Endothelial cell of umbilical vein (primary cell): ENCODE measurements around the gene SNX10. TPM values are rescaled to one million over a fixed set of nuclear protein-coding genes. Genes with fewer than 3 reads are reported as not detected.

Source experiments
- BruUV-seq: library from RNA; stranded (reverse); fragments of 400-500 nt; replicated peaks from 2 replicates; lab custom pipeline; 2021; lab: Mats Ljungman, UMichigan
- CTCF ChIA-PET: fragments of 300-600, 350-600 bp; sonication (Branson Sonifier 250); formaldehyde crosslinking; loops from one replicate; lab custom pipeline; 2021; ENCODE audit warnings: antibody characterized with exemption, inconsistent platforms; lab: Charles Lee
- POLR2A ChIA-PET: fragments of 300-600, 350-600 bp; sonication (Branson Sonifier 250); formaldehyde crosslinking; loops from one replicate; lab custom pipeline; 2021; ENCODE audit warnings: antibody characterized with exemption, inconsistent platforms; lab: Charles Lee
- DNase-seq: peaks from one replicate; pipeline ENCODE4 v3.0.0-alpha.2; 2011; ENCODE audit warnings: low read depth, low spot score
- FAIRE-seq: peaks from 2 replicates; lab custom pipeline; 2011; peaks lifted over from hg19 to GRCh38; lab: Jason Lieb, UNC
- H2AFZ ChIP-seq: 2 replicates; pipeline ENCODE4 v1.6.0; 2012; ENCODE audit warnings: low read depth, low read length, control low read depth, inconsistent platforms
- H3K27ac ChIP-seq: 2 replicates; pipeline ENCODE4 v1.5.1; 2011; ENCODE audit warnings: low read depth, mild to moderate bottlenecking, control low read depth, low read length, moderate library complexity; ENCODE audit not compliant: insufficient read depth
- H3K27me3 ChIP-seq, 2 experiments: 2 replicates each; pipeline versions ENCODE4 v1.6.0 to v1.6.1; 2011; ENCODE audit warnings: low read length in 2 of 2, mixed read lengths in 1 of 2; ENCODE audit not compliant: control insufficient read depth in 2 of 2, insufficient read depth in 2 of 2
- H3K36me3 ChIP-seq, 2 experiments: 2 replicates in 1 of 2; 3 replicates in 1 of 2; pipeline ENCODE4 v1.5.1; 2011; ENCODE audit warnings: low read length in 2 of 2, mild to moderate bottlenecking in 1 of 2, moderate library complexity in 1 of 2; ENCODE audit not compliant: control insufficient read depth in 2 of 2, insufficient read depth in 2 of 2; ENCODE audit errors: extremely low read depth in 1 of 2
- H3K4me1 ChIP-seq: 3 replicates; pipeline ENCODE4 v1.5.1; 2011; ENCODE audit warnings: mild to moderate bottlenecking, low read length; ENCODE audit not compliant: control insufficient read depth, insufficient read depth; ENCODE audit errors: extremely low read depth
- H3K4me2 ChIP-seq: 2 replicates; pipeline ENCODE4 v1.6.1; 2011; ENCODE audit warnings: low read length, control low read depth, mixed read lengths; ENCODE audit not compliant: insufficient read depth
- H3K4me3 ChIP-seq, 3 experiments: fragments of 200-600 bp in 1 of 3; sonication (generic), shearing (Covaris generic) in 1 of 3; replicated peaks in 1 of 3; 2 replicates each; pipeline ENCODE4 v1.5.1; 2011 to 2016; ENCODE audit warnings: control low read depth in 3 of 3, low read length in 3 of 3, mild to moderate bottlenecking in 2 of 3, inconsistent platforms in 1 of 3, low read depth in 1 of 3, moderate library complexity in 1 of 3; ENCODE audit not compliant: insufficient read depth in 1 of 3
- H3K79me2 ChIP-seq: 2 replicates; pipeline ENCODE4 v1.6.0; 2012; ENCODE audit warnings: low read length, inconsistent platforms; ENCODE audit not compliant: control insufficient read depth, insufficient read depth
- H3K9ac ChIP-seq: replicated peaks from 2 replicates; pipeline ENCODE3; 2011; ENCODE audit warnings: low read length, control low read depth; ENCODE audit not compliant: insufficient read depth; ENCODE audit errors: extremely low read depth
- H3K9me1 ChIP-seq: replicated peaks from 3 replicates; pipeline ENCODE4 v1.6.0; 2011; ENCODE audit warnings: mild to moderate bottlenecking, low read length; ENCODE audit not compliant: control insufficient read depth, insufficient read depth; ENCODE audit errors: extremely low read depth
- H3K9me3 ChIP-seq: replicated peaks from 2 replicates; pipeline ENCODE4 v1.5.1; 2012; ENCODE audit warnings: low read length, inconsistent platforms; ENCODE audit not compliant: control insufficient read depth, insufficient read depth
- H4K20me1 ChIP-seq: replicated peaks from 2 replicates; pipeline ENCODE3; 2011; ENCODE audit warnings: mild to moderate bottlenecking, low read length; ENCODE audit not compliant: control insufficient read depth, insufficient read depth; ENCODE audit errors: extremely low read depth
- EZH2 ChIP-seq: IDR thresholded peaks from 2 replicates; pipeline ENCODE4 v1.6.1; 2012; ENCODE audit warnings: borderline replicate concordance, low read depth, mild to moderate bottlenecking, moderate library complexity, low read length, inconsistent platforms; ENCODE audit not compliant: severe bottlenecking
- FOS ChIP-seq: IDR thresholded peaks from 2 replicates; pipeline ENCODE4 v1.6.1; 2011; ENCODE audit warnings: mild to moderate bottlenecking, low read length, moderate library complexity, borderline replicate concordance; ENCODE audit not compliant: insufficient read depth
- GATA2 ChIP-seq: IDR thresholded peaks from 2 replicates; pipeline ENCODE4 v1.7.0; 2011; ENCODE audit warnings: low read depth, mild to moderate bottlenecking, moderate library complexity, mixed read lengths, low read length; ENCODE audit not compliant: insufficient read length, insufficient read depth
- JUN ChIP-seq: IDR thresholded peaks from 2 replicates; pipeline ENCODE4 v1.6.1; 2011; ENCODE audit warnings: borderline replicate concordance, low read depth; ENCODE audit not compliant: insufficient read length, insufficient read depth
- MAX ChIP-seq: IDR thresholded peaks from 2 replicates; pipeline ENCODE4 v1.6.1; 2011; ENCODE audit not compliant: insufficient read depth, insufficient read length
- MYC ChIP-seq: IDR thresholded peaks from one replicate; pipeline ENCODE4 v1.6.1; 2011; ENCODE audit warnings: mild to moderate bottlenecking, low read depth, low read length
- POLR2A ChIP-seq: IDR thresholded peaks from 2 replicates; pipeline ENCODE4 v1.6.1; 2012; ENCODE audit warnings: low read depth, mild to moderate bottlenecking, control low read depth, low read length
- POLR2AphosphoS5 ChIP-seq: IDR thresholded peaks from 2 replicates; pipeline ENCODE4 v1.6.1; 2012; ENCODE audit warnings: low read depth, mild to moderate bottlenecking, control low read depth, low read length, moderate library complexity; ENCODE audit not compliant: insufficient read depth
- dilution Hi-C: fragments of 300-500 bp; cut with MboI; formaldehyde crosslinking; loops from one replicate; pipeline ENCODE4 v1.15.0; 2019; ENCODE audit warnings: low sequenced_read_pairs; ENCODE audit not compliant: extremely low pct_ligation_motif_present
- intact Hi-C: fragments of 100-400 bp; cut with micrococcal nuclease; formaldehyde crosslinking; loops from one replicate; pipeline ENCODE4 v1.10.0; 2022
- polyA plus RNA-seq, 4 experiments: library from polyadenylated mRNA; depleted of rRNA in 3 of 4; stranded (reverse) in 3 of 4; unstranded in 1 of 4; fragments of >200 nt; gene quantifications; 2 replicates each; pipeline versions ENCODE4 v1.2.1 to v1.2.3, GENCODE V29; 2011 to 2012; ENCODE audit warnings: missing spikeins in 1 of 4
- total RNA-seq: library from RNA; stranded (reverse); gene quantifications from 2 replicates; pipeline ENCODE4 v1.2.3, GENCODE V29; 2021
- TF ChIP-seq, protein P1 (sequence below), 2 donors: IDR thresholded peaks; 1 replicate in 1 of 2; 2 replicates in 1 of 2; pipeline ENCODE4 v1.5.1; 2011; ENCODE audit warnings: low read length in 2 of 2, mild to moderate bottlenecking in 2 of 2, moderate library complexity in 2 of 2, control low read depth in 1 of 2, inconsistent platforms in 1 of 2, low read depth in 1 of 2; ENCODE audit not compliant: insufficient read depth in 1 of 2; ENCODE audit errors: extremely low read depth in 1 of 2

SNX10 gene
- total and polyA plus RNA-seq, 2 donors (not counting 3 experiments of a cell fraction or from before 2014, with no cell fraction given) = 0.25 to 0.80 TPM

DNA sequence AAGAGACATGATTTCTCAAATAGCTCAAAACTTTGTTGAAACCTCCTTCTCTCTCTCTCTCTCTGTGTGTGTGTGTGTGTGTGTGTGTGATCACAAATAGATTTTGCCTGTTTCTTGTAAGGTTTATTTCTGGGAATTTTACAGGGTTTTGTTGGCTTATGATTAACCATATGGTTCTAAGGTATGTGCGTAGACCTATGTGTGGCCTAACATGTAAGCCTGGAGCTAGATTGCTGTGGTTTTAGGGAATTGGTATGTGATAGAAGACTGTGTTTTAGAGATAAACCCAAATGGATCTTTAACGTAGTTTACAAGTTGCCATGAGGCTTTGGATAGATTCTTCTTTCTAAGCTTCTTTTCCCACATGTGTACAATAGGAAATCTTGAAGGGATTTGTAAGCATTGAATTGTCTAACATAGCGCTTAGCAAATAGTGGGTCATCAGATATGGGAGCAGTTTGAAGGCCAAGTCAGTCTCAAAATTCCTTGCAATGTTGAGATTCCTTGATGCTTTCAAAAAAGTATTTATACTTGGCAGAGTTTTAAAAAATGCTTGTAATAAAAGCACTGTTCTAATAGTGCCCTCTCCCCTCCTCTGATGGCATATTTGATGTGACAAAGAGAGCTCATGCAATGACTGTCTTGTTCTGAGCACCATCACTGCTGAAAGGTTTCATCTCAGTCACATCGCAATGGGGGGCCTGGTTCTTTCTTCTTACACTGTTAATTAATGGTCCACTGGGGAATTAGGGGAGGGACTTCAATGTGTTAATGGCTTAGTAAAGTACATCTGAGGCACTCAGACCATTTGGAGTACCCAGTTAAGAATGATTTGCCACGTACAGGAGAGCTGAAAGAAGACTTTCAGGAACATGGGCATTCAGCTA lies 118.2 kb downstream of the SNX10 start:
- Histone ChIP-seq H3K9me3 (no peaks in the 10 kb centered on the region), H4K20me1 (no peaks in the 10 kb centered on the region), H3K4me1 (no peaks in the 10 kb centered on the region), H3K27ac (no peak overlapping the region), H2AFZ (no peak overlapping the region), H3K4me3 (no peak overlapping the region), H3K9ac (no peak overlapping the region), H3K79me2 (no peaks in the 10 kb centered on the region), H3K36me3 (no peaks in the 10 kb centered on the region), H3K9me1 (no peaks in the 10 kb centered on the region), H3K4me2 (no peak overlapping the region), H3K27me3 (no peaks in the 10 kb centered on the region)
- intact Hi-C loops (no loop called here), dilution Hi-C loops (no loop called here)
- BruUV-seq = no TSS peak
- FAIRE-seq (no peak), DNase-seq (no peak)
- ChIA-PET CTCF (interaction anchor here (0.7 to 1.7 kb wide), 7 partner anchors 8 to 59 kb away, joined by 3 to 7 read pairs (median 3); no protein-coding TSS in a partner anchor), POLR2A (interaction anchor here (0.7 kb wide), 1 partner anchor 7 kb away, joined by 3 read pairs; no protein-coding TSS in a partner anchor)
- no peak for TF ChIP-seq MYC
- no peak for TF ChIP-seq POLR2A
- no peak for TF ChIP-seq MAX
- no peak for TF ChIP-seq EZH2
- TF ChIP-seq, protein P1, sequence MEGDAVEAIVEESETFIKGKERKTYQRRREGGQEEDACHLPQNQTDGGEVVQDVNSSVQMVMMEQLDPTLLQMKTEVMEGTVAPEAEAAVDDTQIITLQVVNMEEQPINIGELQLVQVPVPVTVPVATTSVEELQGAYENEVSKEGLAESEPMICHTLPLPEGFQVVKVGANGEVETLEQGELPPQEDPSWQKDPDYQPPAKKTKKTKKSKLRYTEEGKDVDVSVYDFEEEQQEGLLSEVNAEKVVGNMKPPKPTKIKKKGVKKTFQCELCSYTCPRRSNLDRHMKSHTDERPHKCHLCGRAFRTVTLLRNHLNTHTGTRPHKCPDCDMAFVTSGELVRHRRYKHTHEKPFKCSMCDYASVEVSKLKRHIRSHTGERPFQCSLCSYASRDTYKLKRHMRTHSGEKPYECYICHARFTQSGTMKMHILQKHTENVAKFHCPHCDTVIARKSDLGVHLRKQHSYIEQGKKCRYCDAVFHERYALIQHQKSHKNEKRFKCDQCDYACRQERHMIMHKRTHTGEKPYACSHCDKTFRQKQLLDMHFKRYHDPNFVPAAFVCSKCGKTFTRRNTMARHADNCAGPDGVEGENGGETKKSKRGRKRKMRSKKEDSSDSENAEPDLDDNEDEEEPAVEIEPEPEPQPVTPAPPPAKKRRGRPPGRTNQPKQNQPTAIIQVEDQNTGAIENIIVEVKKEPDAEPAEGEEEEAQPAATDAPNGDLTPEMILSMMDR (IDR thresholded peaks at IDR 0.05; ENCODE audit: extremely low read depth in 1 of 2, insufficient read depth in 1 of 2, low read depth in 1 of 2, low read length in 2 of 2) = no peak
- TF ChIP-seq GATA2 = no peak
- TF ChIP-seq POLR2AphosphoS5 = no peak
- TF ChIP-seq FOS = no peak
- no peak for TF ChIP-seq JUN
